ENCODE results near the gene EIF6. TPM values are rescaled to one million over a fixed set of nuclear protein-coding genes. Genes with fewer than 3 reads are reported as not detected.

EIF6 gene
- polyA plus RNA-seq, 3 donors = 128 to 149 (median 148) TPM

GRCh38 chr20:35235881-35236280, 48.7 kb downstream of the EIF6 start:
- no peak for DNase-seq (ENCODE audit: low read depth in 3 of 3, low spot score in 2 of 3)

GRCh38 chr20:35232575-35232974, 52.0 kb downstream of the EIF6 start:
- DNase-seq (ENCODE audit: low read depth in 3 of 3, low spot score in 2 of 3) = no peak

Other genes starting within 250 kb of the EIF6 start
- gene TRPC4AP, start 192.0 kb downstream of the EIF6 start, polyA plus RNA-seq (ENCODE audit: insufficient read length in 3 of 3) = 10 to 100 TPM; 67.0 to 69.7 (median 68.9) TPM
- 10 to 100 TPM; 15.6 to 17.8 (median 17.1) TPM for gene EDEM2, start 137.4 kb downstream of the EIF6 start, polyA plus RNA-seq (ENCODE audit: insufficient read length in 3 of 3)
- gene PROCR, start 112.7 kb downstream of the EIF6 start, polyA plus RNA-seq (ENCODE audit: insufficient read length in 3 of 3) = 1 to 10 TPM; 7.2 to 9.1 (median 8.8) TPM
- 1 to 10 TPM; 1.6 to 1.9 (median 1.8) TPM for gene MMP24, start 58.1 kb downstream of the EIF6 start, polyA plus RNA-seq (ENCODE audit: insufficient read length in 3 of 3)
- 10 to 100 TPM; 22.7 to 38.8 (median 32.3) TPM for gene MMP24OS, start 6.7 kb downstream of the EIF6 start, polyA plus RNA-seq (ENCODE audit: insufficient read length in 3 of 3)
- gene FAM83C, start 7.7 kb upstream of the EIF6 start, polyA plus RNA-seq (ENCODE audit: insufficient read length in 3 of 3) = under 1 TPM in 2 of 3 donors, not detected in 1; 0.06 TPM
- 10 to 100 TPM; 52.6 to 59.8 (median 58.3) TPM for gene UQCC1, start 127.2 kb upstream of the EIF6 start, polyA plus RNA-seq (ENCODE audit: insufficient read length in 3 of 3)
- under 1 TPM; 0.06 to 0.22 (median 0.19) TPM for gene GDF5, start 153.5 kb upstream of the EIF6 start, polyA plus RNA-seq (ENCODE audit: insufficient read length in 3 of 3)
- 10 to 100 TPM; 48.1 to 53.9 (median 51.4) TPM for gene CEP250, start 170.8 kb upstream of the EIF6 start, polyA plus RNA-seq (ENCODE audit: insufficient read length in 3 of 3)
- gene C20orf173, start 244.9 kb upstream of the EIF6 start, polyA plus RNA-seq (ENCODE audit: insufficient read length in 3 of 3) = not detected

Data from right renal cortex interstitium (tissue), 3 donors.